ENCODE results near the gene NFATC2.
A peak's percentile ranks its signal among the peaks of the same experiment; 100 is the strongest.

Gene NFATC2

GRCh38 chr20:51396365-51396909 is 146.1 kb downstream of the NFATC2 start:
- DNase-seq (ENCODE audit: low read depth in 1 of 2, low spot score in 1 of 2), result no peak

- no peak for DNase-seq (ENCODE audit: low read depth in 1 of 2, low spot score in 1 of 2)
Observed at GRCh38 chr20:51394706-51395105, 147.8 kb downstream of the NFATC2 start.

- no peak for DNase-seq (ENCODE audit: low read depth in 1 of 2, low spot score in 1 of 2)
Observed at GRCh38 chr20:51393571-51393970, 148.9 kb downstream of the NFATC2 start.

GRCh38 chr20:51392614-51393186 is 149.8 kb downstream of the NFATC2 start:
- no peak for DNase-seq (ENCODE audit: low read depth in 1 of 2, low spot score in 1 of 2)

GRCh38 chr20:51391926-51392325 is 150.6 kb downstream of the NFATC2 start:
- DNase-seq (ENCODE audit: low read depth in 1 of 2, low spot score in 1 of 2), result no peak

- DNase-seq (ENCODE audit: low read depth in 1 of 2, low spot score in 1 of 2), result no peak
Observed at GRCh38 chr20:51389543-51390264, 152.8 kb downstream of the NFATC2 start.

GRCh38 chr20:51388756-51389542 is 153.6 kb downstream of the NFATC2 start:
- DNase-seq (ENCODE audit: low read depth in 1 of 2, low spot score in 1 of 2), result no peak

GRCh38 chr20:51388227-51388626 is 154.3 kb downstream of the NFATC2 start:
- DNase-seq (ENCODE audit: low read depth in 1 of 2, low spot score in 1 of 2), result no peak

GRCh38 chr20:51387125-51387875 is 155.2 kb downstream of the NFATC2 start:
- no peak for DNase-seq (ENCODE audit: low read depth in 1 of 2, low spot score in 1 of 2)

GRCh38 chr20:51386586-51386985 is 155.9 kb downstream of the NFATC2 start:
- DNase-seq (ENCODE audit: low read depth in 1 of 2, low spot score in 1 of 2), result peak in 1 of 2 donors; percentile 19

GRCh38 chr20:51385646-51386530 is 156.6 kb downstream of the NFATC2 start:
- DNase-seq (ENCODE audit: low read depth in 1 of 2, low spot score in 1 of 2), result no peak

- DNase-seq (ENCODE audit: low read depth in 1 of 2, low spot score in 1 of 2), result no peak
Observed at GRCh38 chr20:51384875-51385274, 157.6 kb downstream of the NFATC2 start.

GRCh38 chr20:51383891-51384510 is 158.5 kb downstream of the NFATC2 start:
- no peak for DNase-seq (ENCODE audit: low read depth in 1 of 2, low spot score in 1 of 2)

- DNase-seq (ENCODE audit: low read depth in 1 of 2, low spot score in 1 of 2), result no peak
Observed at GRCh38 chr20:51382986-51383821, 159.3 kb downstream of the NFATC2 start.

GRCh38 chr20:51382111-51382985 is 160.2 kb downstream of the NFATC2 start:
- no peak for DNase-seq (ENCODE audit: low read depth in 1 of 2, low spot score in 1 of 2)

- no peak for DNase-seq (ENCODE audit: low read depth in 1 of 2, low spot score in 1 of 2)
Observed at GRCh38 chr20:51381557-51381956, 161.0 kb downstream of the NFATC2 start.

GRCh38 chr20:51380401-51381385 is 161.8 kb downstream of the NFATC2 start:
- no peak for DNase-seq (ENCODE audit: low read depth in 1 of 2, low spot score in 1 of 2)

All from activated CD4-positive, alpha-beta T cell treated with anti-CD3 and anti-CD28 coated beads, Interleukin-2, amount 50 U/mL, for 24 hours (primary cell).